Liver (tissue), 9 donors: ENCODE measurements around the gene PDGFD. TPM values are rescaled to one million over a fixed set of nuclear protein-coding genes. Genes with fewer than 3 reads are reported as not detected.

Experiments
- DNase-seq: peaks from one replicate; pipeline ENCODE4 v3.0.0-alpha.2; 2017; ENCODE audit warnings: low spot score
- H3K27ac ChIP-seq, 2 donors: one replicate each; pipeline ENCODE4 v1.7.0; 2013; ENCODE audit warnings: inconsistent platforms in 2 of 2, low read length in 2 of 2, control low read depth in 1 of 2, low read depth in 1 of 2, mild to moderate bottlenecking in 1 of 2
- H3K27me3 ChIP-seq, 4 donors: one replicate each; pipeline versions ENCODE4 v1.6.1 to v1.7.0; 2013; ENCODE audit warnings: low read length in 3 of 4, inconsistent platforms in 1 of 4, mild to moderate bottlenecking in 1 of 4, moderate library complexity in 1 of 4; ENCODE audit not compliant: control insufficient read depth in 4 of 4, insufficient read depth in 4 of 4
- H3K36me3 ChIP-seq, 4 donors: one replicate each; pipeline versions ENCODE4 v1.6.1 to v1.7.0; 2013; ENCODE audit warnings: low read length in 3 of 4, mild to moderate bottlenecking in 3 of 4, low read depth in 1 of 4, moderate library complexity in 1 of 4; ENCODE audit not compliant: control insufficient read depth in 4 of 4, insufficient read depth in 3 of 4
- H3K4me1 ChIP-seq, 4 donors: one replicate each; pipeline versions ENCODE4 v1.6.1 to v1.7.0; 2013; ENCODE audit warnings: low read length in 3 of 4, mild to moderate bottlenecking in 3 of 4, moderate library complexity in 1 of 4; ENCODE audit not compliant: control insufficient read depth in 4 of 4, insufficient read depth in 4 of 4
- H3K4me3 ChIP-seq, 3 donors: one replicate each; pipeline versions ENCODE4 v1.6.1 to v1.7.0; 2013; ENCODE audit warnings: low read length in 3 of 3, control low read depth in 1 of 3, low read depth in 1 of 3, mild to moderate bottlenecking in 1 of 3
- H3K9ac ChIP-seq, 2 donors: one replicate each; pipeline ENCODE4 v1.7.0; 2013; ENCODE audit warnings: low read length in 2 of 2, mild to moderate bottlenecking in 2 of 2, moderate library complexity in 2 of 2, control low read depth in 1 of 2, low read depth in 1 of 2
- H3K9me3 ChIP-seq, 4 donors: one replicate each; pipeline versions ENCODE4 v1.6.1 to v1.7.0; 2013; ENCODE audit warnings: low read length in 3 of 4; ENCODE audit not compliant: control insufficient read depth in 4 of 4
- ATF3 ChIP-seq: IDR thresholded peaks from 2 replicates; pipeline ENCODE4 v1.6.1; 2016; ENCODE audit warnings: antibody characterized with exemption
- EGR1 ChIP-seq, 2 donors: IDR thresholded peaks; 2 replicates each; pipeline ENCODE4 v1.6.1; 2016 to 2018; ENCODE audit warnings: antibody characterized with exemption in 2 of 2, low read depth in 2 of 2
- FOXA1 ChIP-seq: IDR thresholded peaks from 2 replicates; pipeline ENCODE4 v1.6.1; 2016; ENCODE audit warnings: antibody characterized with exemption
- FOXA2 ChIP-seq: IDR thresholded peaks from 2 replicates; pipeline ENCODE4 v1.6.1; 2016; ENCODE audit warnings: antibody characterized with exemption
- GABPA ChIP-seq, 2 donors: IDR thresholded peaks in 1 of 2; conservative IDR thresholded peaks in 1 of 2; 2 replicates each; pipeline ENCODE4 v1.6.1; 2016; ENCODE audit warnings: antibody characterized with exemption in 2 of 2, mild to moderate bottlenecking in 1 of 2, moderate library complexity in 1 of 2
- HNF4A ChIP-seq, 2 donors: conservative IDR thresholded peaks; 2 replicates each; pipeline ENCODE4 v1.6.1; 2016; ENCODE audit warnings: antibody characterized with exemption in 2 of 2, mild to moderate bottlenecking in 2 of 2
- JUND ChIP-seq, 2 donors: IDR thresholded peaks; 2 replicates each; pipeline ENCODE4 v1.6.1; 2016; ENCODE audit warnings: antibody characterized with exemption in 2 of 2
- MAX ChIP-seq: IDR thresholded peaks from 2 replicates; pipeline ENCODE4 v1.6.1; 2016; ENCODE audit warnings: antibody characterized with exemption
- NR2F2 ChIP-seq: IDR thresholded peaks from 2 replicates; pipeline ENCODE4 v1.6.1; 2016; ENCODE audit warnings: antibody characterized with exemption
- RAD21 ChIP-seq, 2 donors: IDR thresholded peaks; 2 replicates each; pipeline ENCODE4 v1.6.1; 2016; ENCODE audit warnings: antibody characterized with exemption in 2 of 2, mild to moderate bottlenecking in 2 of 2
- RXRA ChIP-seq, 2 donors: IDR thresholded peaks; 2 replicates each; pipeline ENCODE4 v1.6.1; 2017 to 2018; ENCODE audit warnings: antibody characterized with exemption in 2 of 2, mild to moderate bottlenecking in 1 of 2
- TAF1 ChIP-seq: conservative IDR thresholded peaks from 2 replicates; pipeline ENCODE4 v1.6.1; 2016; ENCODE audit warnings: antibody characterized with exemption, mild to moderate bottlenecking
- YY1 ChIP-seq: IDR thresholded peaks from 2 replicates; pipeline ENCODE4 v1.6.1; 2016; ENCODE audit warnings: antibody characterized with exemption, mild to moderate bottlenecking
- WGBS: extraction: QIAGEN DNeasy Blood & Tissue Kit; methylation state at CpG from one replicate; pipeline ENCODE4 v1.1.7; 2013; 5-methylcytosine and 5-hydroxymethylcytosine counted together
- polyA plus RNA-seq, 2 donors: library from polyadenylated mRNA; stranded (reverse) in 1 of 2; unstranded in 1 of 2; fragments of 200-250 nt in 1 of 2; fragments of >200 nt in 1 of 2; fragmentation: Nextera tagmentation in 1 of 2; extraction: Ambion mirVana in 1 of 2; gene quantifications; one replicate each; pipeline versions ENCODE4 v1.2.1 to v1.2.3, GENCODE V29; 2013 to 2015
- total RNA-seq, 2 donors: library from RNA; depleted of rRNA; stranded (reverse); fragments of >200 nt; gene quantifications; one replicate each; pipeline ENCODE4 v1.2.3, GENCODE V29; 2014
- TF ChIP-seq, protein P1 (sequence below): IDR thresholded peaks from 2 replicates; pipeline ENCODE4 v1.6.1; 2016; ENCODE audit warnings: antibody characterized with exemption
- donor health status: healthy.
- donor health status: healthy.
- donor health status: healthy.
- donor health status: healthy.
- donor health status: healthy.

The PDGFD gene
- total and polyA plus RNA-seq, 4 donors = 1.0 to 3.3 (median 2.1) TPM

GRCh38 chr11:103862094-103862801 is 301.7 kb downstream of the PDGFD start:
- H3K4me3 ChIP-seq = no peak overlapping the region
- TF ChIP-seq FOXA1 = no peak
- no peak for TF ChIP-seq HNF4A (conservative IDR thresholded peaks at IDR 0.05)
- TF ChIP-seq GABPA (IDR thresholded peaks at IDR 0.05 in 1 of 2, conservative IDR thresholded peaks at IDR 0.05 in 1 of 2) = no peak
- TF ChIP-seq MAX = no peak
- no peak for TF ChIP-seq RAD21 (IDR thresholded peaks at IDR 0.05)
- no peak for TF ChIP-seq YY1
- no peak for TF ChIP-seq NR2F2
- TF ChIP-seq JUND (IDR thresholded peaks at IDR 0.05) = no peak
- TF ChIP-seq TAF1 = no peak
- no peak for TF ChIP-seq ATF3
- TF ChIP-seq FOXA2 = no peak
- TF ChIP-seq, protein P1, sequence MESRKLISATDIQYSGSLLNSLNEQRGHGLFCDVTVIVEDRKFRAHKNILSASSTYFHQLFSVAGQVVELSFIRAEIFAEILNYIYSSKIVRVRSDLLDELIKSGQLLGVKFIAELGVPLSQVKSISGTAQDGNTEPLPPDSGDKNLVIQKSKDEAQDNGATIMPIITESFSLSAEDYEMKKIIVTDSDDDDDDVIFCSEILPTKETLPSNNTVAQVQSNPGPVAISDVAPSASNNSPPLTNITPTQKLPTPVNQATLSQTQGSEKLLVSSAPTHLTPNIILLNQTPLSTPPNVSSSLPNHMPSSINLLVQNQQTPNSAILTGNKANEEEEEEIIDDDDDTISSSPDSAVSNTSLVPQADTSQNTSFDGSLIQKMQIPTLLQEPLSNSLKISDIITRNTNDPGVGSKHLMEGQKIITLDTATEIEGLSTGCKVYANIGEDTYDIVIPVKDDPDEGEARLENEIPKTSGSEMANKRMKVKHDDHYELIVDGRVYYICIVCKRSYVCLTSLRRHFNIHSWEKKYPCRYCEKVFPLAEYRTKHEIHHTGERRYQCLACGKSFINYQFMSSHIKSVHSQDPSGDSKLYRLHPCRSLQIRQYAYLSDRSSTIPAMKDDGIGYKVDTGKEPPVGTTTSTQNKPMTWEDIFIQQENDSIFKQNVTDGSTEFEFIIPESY = no peak
- no peak for TF ChIP-seq RXRA (IDR thresholded peaks at IDR 0.05)
- no peak for TF ChIP-seq EGR1 (IDR thresholded peaks at IDR 0.05; ENCODE audit: low read depth in 2 of 2)

More at GRCh38 chr11:103862094-103862801, 301.7 kb downstream of the PDGFD start:
- Histone ChIP-seq H3K4me1 (no peaks in the 10 kb centered on the region), H3K9me3 (no peaks in the 10 kb centered on the region), H3K27ac (no peak overlapping the region), H3K27me3 (peaks cover 0 to 3% (median 0%) of the 10 kb centered on the region in 4 donors), H3K9ac (no peak overlapping the region), H3K36me3 (no peaks in the 10 kb centered on the region)
- no peak for DNase-seq
- 64% methylated on average over 9 of the region's 9 CpGs for WGBS

Other genes with a start within 250 kb of the PDGFD start
- not detected for gene DDI1, start 127.5 kb downstream of the PDGFD start, total RNA-seq
- under 1 TPM in 1 of 2 donors, not detected in 1; 0.07 TPM for gene DDI1, start 127.5 kb downstream of the PDGFD start, polyA plus RNA-seq